Ovary (tissue), 3 donors: Measurements from ENCODE around the gene CMTM4.

ENCODE experiments used
- EP300 ChIP-seq: sonication (generic); formaldehyde crosslinking; IDR thresholded peaks from one replicate; pipeline ENCODE4 v1.6.1; 2017; ENCODE audit warnings: antibody characterized with exemption
- POLR2A ChIP-seq: fragments of 450-650 bp; IDR thresholded peaks from one replicate; pipeline ENCODE4 v1.6.1; 2017; ENCODE audit warnings: antibody characterized with exemption, mild to moderate bottlenecking, moderate library complexity
- TF ChIP-seq, protein P1 (sequence below), 3 donors: fragments of 450-650 bp in 2 of 3; fragments of 200-600 bp in 1 of 3; IDR thresholded peaks; one replicate each; pipeline versions ENCODE4 v1.5.1 to v1.8.0; 2016 to 2022; ENCODE audit warnings: antibody characterized with exemption in 3 of 3, mild to moderate bottlenecking in 1 of 3
- donor health status: DM: no; HTN: no; CAD: no.

DNA sequence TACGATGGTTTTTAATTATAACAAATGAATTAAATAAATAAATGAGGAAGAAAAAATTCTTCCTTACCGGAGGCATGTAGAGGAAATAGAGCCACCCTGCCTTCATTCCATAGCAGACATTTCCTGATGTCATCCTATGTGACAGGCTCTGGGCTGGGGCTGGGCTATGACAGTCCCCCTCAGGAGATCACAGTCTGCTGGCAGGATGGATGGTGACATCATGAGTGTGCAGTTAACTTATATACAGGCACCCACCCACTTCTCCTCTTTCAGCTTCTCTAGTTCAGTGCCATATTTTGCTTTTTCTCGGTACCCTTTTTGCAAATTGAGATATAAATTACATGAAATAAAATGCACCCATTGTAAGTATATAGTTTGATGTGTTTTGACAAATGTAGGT is 98.4 kb downstream of the CMTM4 start:
- TF ChIP-seq, protein P1, sequence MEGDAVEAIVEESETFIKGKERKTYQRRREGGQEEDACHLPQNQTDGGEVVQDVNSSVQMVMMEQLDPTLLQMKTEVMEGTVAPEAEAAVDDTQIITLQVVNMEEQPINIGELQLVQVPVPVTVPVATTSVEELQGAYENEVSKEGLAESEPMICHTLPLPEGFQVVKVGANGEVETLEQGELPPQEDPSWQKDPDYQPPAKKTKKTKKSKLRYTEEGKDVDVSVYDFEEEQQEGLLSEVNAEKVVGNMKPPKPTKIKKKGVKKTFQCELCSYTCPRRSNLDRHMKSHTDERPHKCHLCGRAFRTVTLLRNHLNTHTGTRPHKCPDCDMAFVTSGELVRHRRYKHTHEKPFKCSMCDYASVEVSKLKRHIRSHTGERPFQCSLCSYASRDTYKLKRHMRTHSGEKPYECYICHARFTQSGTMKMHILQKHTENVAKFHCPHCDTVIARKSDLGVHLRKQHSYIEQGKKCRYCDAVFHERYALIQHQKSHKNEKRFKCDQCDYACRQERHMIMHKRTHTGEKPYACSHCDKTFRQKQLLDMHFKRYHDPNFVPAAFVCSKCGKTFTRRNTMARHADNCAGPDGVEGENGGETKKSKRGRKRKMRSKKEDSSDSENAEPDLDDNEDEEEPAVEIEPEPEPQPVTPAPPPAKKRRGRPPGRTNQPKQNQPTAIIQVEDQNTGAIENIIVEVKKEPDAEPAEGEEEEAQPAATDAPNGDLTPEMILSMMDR (IDR thresholded peaks at IDR 0.05), result no peak
- TF ChIP-seq POLR2A (no peak), EP300 (no peak)
